Liver (tissue), 3 donors: ENCODE results near the gene LGR4.

Experiments
- EGR1 ChIP-seq, 2 donors: IDR thresholded peaks; 2 replicates each; pipeline ENCODE4 v1.6.1; 2016 to 2018; ENCODE audit warnings: antibody characterized with exemption in 2 of 2, low read depth in 2 of 2
- FOXA1 ChIP-seq: IDR thresholded peaks from 2 replicates; pipeline ENCODE4 v1.6.1; 2016; ENCODE audit warnings: antibody characterized with exemption
- HNF4A ChIP-seq, 2 donors: conservative IDR thresholded peaks; 2 replicates each; pipeline ENCODE4 v1.6.1; 2016; ENCODE audit warnings: antibody characterized with exemption in 2 of 2, mild to moderate bottlenecking in 2 of 2
- JUND ChIP-seq, 2 donors: IDR thresholded peaks; 2 replicates each; pipeline ENCODE4 v1.6.1; 2016; ENCODE audit warnings: antibody characterized with exemption in 2 of 2
- RAD21 ChIP-seq, 2 donors: IDR thresholded peaks; 2 replicates each; pipeline ENCODE4 v1.6.1; 2016; ENCODE audit warnings: antibody characterized with exemption in 2 of 2, mild to moderate bottlenecking in 2 of 2
- RXRA ChIP-seq, 2 donors: IDR thresholded peaks; 2 replicates each; pipeline ENCODE4 v1.6.1; 2017 to 2018; ENCODE audit warnings: antibody characterized with exemption in 2 of 2, mild to moderate bottlenecking in 1 of 2
- TAF1 ChIP-seq: conservative IDR thresholded peaks from 2 replicates; pipeline ENCODE4 v1.6.1; 2016; ENCODE audit warnings: antibody characterized with exemption, mild to moderate bottlenecking
- TF ChIP-seq, protein P1 (sequence below): fragments of 150-350 bp; IDR thresholded peaks from 2 replicates; pipeline ENCODE4 v1.5.1; 2017; ENCODE audit warnings: improper control_type of control experiment, low read depth, low read length; ENCODE audit not compliant: missing input control
- TF ChIP-seq, protein P2 (sequence below): IDR thresholded peaks from 2 replicates; pipeline ENCODE4 v1.6.1; 2016; ENCODE audit warnings: antibody characterized with exemption
- TF ChIP-seq, protein P3 (sequence below): IDR thresholded peaks from 2 replicates; pipeline ENCODE4 v1.6.1; 2016; ENCODE audit warnings: antibody characterized with exemption
- donor health status: healthy.
- donor health status: healthy.

DNA sequence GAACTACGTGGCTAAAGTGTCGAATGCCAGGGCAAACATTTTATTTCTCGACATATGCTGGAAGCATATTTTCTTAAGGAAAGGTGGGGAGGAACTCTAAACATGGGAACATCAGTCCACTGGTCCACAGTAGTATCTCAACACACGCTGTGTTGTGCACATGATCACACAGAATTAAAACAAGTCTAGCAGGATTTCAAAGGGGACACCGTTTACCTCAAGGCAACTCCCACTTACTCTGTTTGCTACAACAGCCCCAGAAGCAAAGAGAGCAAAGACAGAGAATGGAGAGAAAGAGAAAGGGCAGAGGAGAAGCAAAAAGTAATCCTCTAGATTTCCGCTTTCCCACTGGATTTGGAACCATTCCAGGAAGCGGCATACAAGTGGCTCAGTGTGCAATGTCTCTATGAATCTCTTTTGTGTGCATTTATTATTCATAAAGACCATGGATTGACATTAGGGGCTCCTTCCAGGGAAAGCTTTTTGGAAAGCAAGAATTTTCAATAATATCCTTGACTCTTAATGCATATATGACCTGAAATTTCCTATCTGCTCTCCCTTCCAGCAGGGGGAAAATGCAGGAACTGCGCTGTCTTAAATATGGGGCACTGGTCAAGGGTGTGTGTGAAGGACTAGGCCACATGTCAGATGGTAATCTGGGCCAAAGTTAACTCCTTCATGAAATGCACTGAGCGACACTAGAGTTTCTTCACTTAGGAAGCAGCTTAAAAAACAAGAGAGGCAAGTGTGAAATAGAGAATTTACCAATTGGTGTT lies 74.8 kb downstream of the LGR4 start:
- TF ChIP-seq, protein P1, sequence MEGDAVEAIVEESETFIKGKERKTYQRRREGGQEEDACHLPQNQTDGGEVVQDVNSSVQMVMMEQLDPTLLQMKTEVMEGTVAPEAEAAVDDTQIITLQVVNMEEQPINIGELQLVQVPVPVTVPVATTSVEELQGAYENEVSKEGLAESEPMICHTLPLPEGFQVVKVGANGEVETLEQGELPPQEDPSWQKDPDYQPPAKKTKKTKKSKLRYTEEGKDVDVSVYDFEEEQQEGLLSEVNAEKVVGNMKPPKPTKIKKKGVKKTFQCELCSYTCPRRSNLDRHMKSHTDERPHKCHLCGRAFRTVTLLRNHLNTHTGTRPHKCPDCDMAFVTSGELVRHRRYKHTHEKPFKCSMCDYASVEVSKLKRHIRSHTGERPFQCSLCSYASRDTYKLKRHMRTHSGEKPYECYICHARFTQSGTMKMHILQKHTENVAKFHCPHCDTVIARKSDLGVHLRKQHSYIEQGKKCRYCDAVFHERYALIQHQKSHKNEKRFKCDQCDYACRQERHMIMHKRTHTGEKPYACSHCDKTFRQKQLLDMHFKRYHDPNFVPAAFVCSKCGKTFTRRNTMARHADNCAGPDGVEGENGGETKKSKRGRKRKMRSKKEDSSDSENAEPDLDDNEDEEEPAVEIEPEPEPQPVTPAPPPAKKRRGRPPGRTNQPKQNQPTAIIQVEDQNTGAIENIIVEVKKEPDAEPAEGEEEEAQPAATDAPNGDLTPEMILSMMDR = no peak
- TF ChIP-seq JUND (IDR thresholded peaks at IDR 0.05) (no peak), FOXA1 (no peak), RAD21 (IDR thresholded peaks at IDR 0.05) (no peak), EGR1 (IDR thresholded peaks at IDR 0.05; ENCODE audit: low read depth in 2 of 2) (no peak), TAF1 (no peak), RXRA (IDR thresholded peaks at IDR 0.05) (no peak), HNF4A (conservative IDR thresholded peaks at IDR 0.05) (no peak)
- TF ChIP-seq, protein P2, sequence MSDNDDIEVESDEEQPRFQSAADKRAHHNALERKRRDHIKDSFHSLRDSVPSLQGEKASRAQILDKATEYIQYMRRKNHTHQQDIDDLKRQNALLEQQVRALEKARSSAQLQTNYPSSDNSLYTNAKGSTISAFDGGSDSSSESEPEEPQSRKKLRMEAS = no peak
- TF ChIP-seq, protein P3, sequence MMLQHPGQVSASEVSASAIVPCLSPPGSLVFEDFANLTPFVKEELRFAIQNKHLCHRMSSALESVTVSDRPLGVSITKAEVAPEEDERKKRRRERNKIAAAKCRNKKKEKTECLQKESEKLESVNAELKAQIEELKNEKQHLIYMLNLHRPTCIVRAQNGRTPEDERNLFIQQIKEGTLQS = no peak
